PC-9 (cell line): ENCODE measurements around the gene ISCA2. TPM values are rescaled to one million over a fixed set of nuclear protein-coding genes. Genes with fewer than 3 reads are reported as not detected.

ENCODE experiments used
- BruUV-seq: library from RNA; stranded (reverse); fragments of 400-500 nt; replicated peaks from 2 replicates; lab custom pipeline; 2021; lab: Mats Ljungman, UMichigan
- CTCF ChIA-PET: fragments of 300-600 bp; sonication (Branson Sonifier 250); formaldehyde crosslinking; loops from one replicate; lab custom pipeline; 2022; ENCODE audit warnings: antibody characterized with exemption; lab: Charles Lee
- POLR2A ChIA-PET: fragments of 300-600 bp; sonication (Branson Sonifier 250); formaldehyde crosslinking; loops from one replicate; lab custom pipeline; 2022; ENCODE audit warnings: antibody characterized with exemption; ENCODE audit not compliant: unreplicated experiment; lab: Charles Lee
- DNase-seq, 2 experiments: peaks; one replicate each; pipeline versions ENCODE4 v3.0.0 to v3.0.0-alpha.2; 2015 to 2022; ENCODE audit warnings: mixed read lengths in 1 of 2
- H2AFZ ChIP-seq: fragments of 200-600 bp; sonication (generic); 2 replicates; pipeline ENCODE4 v1.8.1; 2017; ENCODE audit warnings: antibody characterized with exemption
- H3F3A ChIP-seq: fragments of 200-600 bp; sonication (generic); 2 replicates; pipeline ENCODE4 v1.8.1; 2017; ENCODE audit warnings: antibody characterized with exemption, mild to moderate bottlenecking, low read depth; ENCODE audit not compliant: insufficient read depth
- H3K27ac ChIP-seq: fragments of 200-600 bp; sonication (generic); 2 replicates; pipeline ENCODE4 v1.6.1; 2016; ENCODE audit warnings: mixed run types
- H3K27me3 ChIP-seq: fragments of 200-600 bp; sonication (generic); 2 replicates; pipeline ENCODE4 v1.6.1; 2016; ENCODE audit warnings: low read depth, mixed run types; ENCODE audit not compliant: insufficient read depth
- H3K36me3 ChIP-seq: fragments of 200-600 bp; sonication (generic); 2 replicates; pipeline ENCODE4 v1.6.1; 2016; ENCODE audit warnings: low read depth, mixed run types
- H3K4me1 ChIP-seq: fragments of 200-600 bp; sonication (generic); replicated peaks from 2 replicates; pipeline ENCODE4 v1.6.1; 2016; ENCODE audit warnings: mixed run types; ENCODE audit not compliant: insufficient read depth
- H3K4me2 ChIP-seq: fragments of 200-600 bp; sonication (generic); 2 replicates; pipeline ENCODE4 v1.6.1; 2017; ENCODE audit warnings: mixed run types
- H3K4me3 ChIP-seq: fragments of 200-600 bp; sonication (generic); 2 replicates; pipeline ENCODE4 v1.6.1; 2016; ENCODE audit warnings: mixed run types
- H3K79me2 ChIP-seq: fragments of 200-600 bp; sonication (generic); 2 replicates; pipeline ENCODE4 v1.6.1; 2017; ENCODE audit warnings: low read depth, mixed run types
- H3K9me2 ChIP-seq: fragments of 200-600 bp; sonication (generic); 2 replicates; pipeline ENCODE4 v1.8.1; 2017; ENCODE audit warnings: mild to moderate bottlenecking; ENCODE audit not compliant: insufficient read depth
- H3K9me3 ChIP-seq: fragments of 200-600 bp; sonication (generic); 2 replicates; pipeline ENCODE4 v1.8.1; 2016; ENCODE audit warnings: low read depth; ENCODE audit not compliant: insufficient read depth
- H4K20me1 ChIP-seq: fragments of 200-600 bp; sonication (generic); 2 replicates; pipeline ENCODE4 v1.8.1; 2017; ENCODE audit not compliant: insufficient read depth
- EZH2 ChIP-seq: fragments of 200-600 bp; sonication (generic); IDR thresholded peaks from 2 replicates; pipeline ENCODE4 v1.8.0; 2017; ENCODE audit warnings: antibody characterized with exemption, low read depth
- intact Hi-C: fragments of 100-400 bp; cut with micrococcal nuclease; formaldehyde crosslinking; loops from one replicate; pipeline ENCODE4 v1.10.0; 2022; ENCODE audit not compliant: unreplicated experiment
- total RNA-seq: library from RNA; stranded (reverse); gene quantifications from 2 replicates; pipeline ENCODE4 v1.2.3, GENCODE V29; 2021
- TF ChIP-seq, protein P1 (sequence below): fragments of 200-600 bp; sonication (generic); conservative IDR thresholded peaks from 2 replicates; pipeline ENCODE4 v1.6.1; 2017; ENCODE audit warnings: mixed run types, antibody characterized with exemption, mild to moderate bottlenecking, moderate library complexity

ISCA2 gene
- total RNA-seq, 1 experiment from 2014 or later = 86.5 TPM

DNA sequence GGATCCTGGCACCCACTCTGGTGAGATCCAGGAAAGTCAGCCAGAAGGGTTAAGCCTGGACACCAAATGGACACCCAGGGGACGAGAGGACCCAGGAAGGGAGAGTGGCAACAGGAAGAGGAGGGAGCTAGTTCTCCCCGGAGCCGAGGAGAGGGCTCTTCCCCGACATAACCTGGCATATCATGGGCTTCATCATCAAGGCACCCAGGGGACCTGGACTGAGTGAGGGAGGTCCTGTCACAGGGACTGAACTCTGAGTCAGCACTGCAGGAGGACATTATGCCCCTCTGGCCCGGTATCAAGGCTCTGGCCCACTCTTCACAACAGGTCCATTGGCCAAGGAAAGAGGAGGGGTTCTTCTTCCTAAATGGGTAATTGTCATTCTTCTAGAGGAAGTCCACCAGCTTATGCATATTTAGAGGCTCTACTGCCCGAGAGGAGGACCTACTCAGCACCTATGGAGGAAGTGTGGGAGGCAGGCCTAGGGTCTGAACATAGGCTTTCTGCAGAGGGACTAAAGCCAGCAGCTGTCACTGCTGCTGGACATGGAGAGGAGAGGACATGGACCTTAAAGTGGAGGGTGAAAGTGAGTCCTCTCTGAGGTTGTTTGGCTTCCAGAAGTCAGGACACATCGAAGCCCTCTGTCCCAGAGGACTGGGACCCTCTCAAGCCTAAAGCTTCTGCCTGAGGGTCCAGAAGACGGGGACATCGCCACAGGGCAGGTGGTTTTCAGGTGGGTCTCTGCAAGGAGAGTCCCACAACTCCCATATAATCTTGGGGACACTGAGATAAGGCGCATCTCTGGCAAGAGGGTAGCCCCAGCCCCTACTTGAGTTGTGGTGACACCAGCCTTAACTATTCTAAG lies 18.6 kb downstream of the ISCA2 start:
- Histone ChIP-seq H3K4me1 (peaks cover 8% of the 10 kb centered on the region), H3K27ac (0 out of 2 replicates have a peak overlapping the region, but pooled peaks have one; percentile 10), H3K9me3 (no peaks in the 10 kb centered on the region), H2AFZ (no peak overlapping the region), H3K4me2 (no peak overlapping the region), H3K9me2 (no peaks in the 10 kb centered on the region), H3K36me3 (0 out of 2 replicates have a peak, but pooled peaks cover 16% of the 10 kb centered on the region), H3K4me3 (no peak overlapping the region), H4K20me1 (no peaks in the 10 kb centered on the region), H3K79me2 (no peaks in the 10 kb centered on the region), H3K27me3 (no peaks in the 10 kb centered on the region), H3F3A (no peaks in the 10 kb centered on the region)
- no TSS peak for BruUV-seq
- ChIA-PET CTCF (no interaction called here), POLR2A (interaction anchor here (0.6 to 1.0 kb wide), 2 partner anchors 148 to 379 kb away, joined by 4 read pairs; no protein-coding TSS in a partner anchor)
- TF ChIP-seq, protein P1, sequence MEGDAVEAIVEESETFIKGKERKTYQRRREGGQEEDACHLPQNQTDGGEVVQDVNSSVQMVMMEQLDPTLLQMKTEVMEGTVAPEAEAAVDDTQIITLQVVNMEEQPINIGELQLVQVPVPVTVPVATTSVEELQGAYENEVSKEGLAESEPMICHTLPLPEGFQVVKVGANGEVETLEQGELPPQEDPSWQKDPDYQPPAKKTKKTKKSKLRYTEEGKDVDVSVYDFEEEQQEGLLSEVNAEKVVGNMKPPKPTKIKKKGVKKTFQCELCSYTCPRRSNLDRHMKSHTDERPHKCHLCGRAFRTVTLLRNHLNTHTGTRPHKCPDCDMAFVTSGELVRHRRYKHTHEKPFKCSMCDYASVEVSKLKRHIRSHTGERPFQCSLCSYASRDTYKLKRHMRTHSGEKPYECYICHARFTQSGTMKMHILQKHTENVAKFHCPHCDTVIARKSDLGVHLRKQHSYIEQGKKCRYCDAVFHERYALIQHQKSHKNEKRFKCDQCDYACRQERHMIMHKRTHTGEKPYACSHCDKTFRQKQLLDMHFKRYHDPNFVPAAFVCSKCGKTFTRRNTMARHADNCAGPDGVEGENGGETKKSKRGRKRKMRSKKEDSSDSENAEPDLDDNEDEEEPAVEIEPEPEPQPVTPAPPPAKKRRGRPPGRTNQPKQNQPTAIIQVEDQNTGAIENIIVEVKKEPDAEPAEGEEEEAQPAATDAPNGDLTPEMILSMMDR = no peak
- no peak for TF ChIP-seq EZH2
- no peak for DNase-seq
- intact Hi-C loops = loop anchor here (5.0 kb wide), 1 partner anchor 60 kb away; no protein-coding TSS in a partner anchor

GRCh38 chr14:74514471-74514941 lies 20.9 kb downstream of the ISCA2 start:
- DNase-seq = peak in 1 of 2 experiments; percentile 78
- Histone ChIP-seq H3K9me3 (no peaks in the 10 kb centered on the region), H4K20me1 (no peaks in the 10 kb centered on the region), H3K27me3 (no peaks in the 10 kb centered on the region), H2AFZ (no peak overlapping the region), H3K79me2 (no peaks in the 10 kb centered on the region), H3K9me2 (no peaks in the 10 kb centered on the region), H3K4me3 (no peak overlapping the region), H3F3A (no peaks in the 10 kb centered on the region), H3K4me2 (no peak overlapping the region), H3K27ac (no peak overlapping the region), H3K36me3 (peaks cover 22% of the 10 kb centered on the region; the same call in 1 of the 2 replicates), H3K4me1 (peaks cover 8% of the 10 kb centered on the region)
- BruUV-seq = no TSS peak
- ChIA-PET CTCF (no interaction called here), POLR2A (interaction anchor here (0.7 kb wide), 1 partner anchor 44 kb away, joined by 3 read pairs; no protein-coding TSS in a partner anchor)
- TF ChIP-seq EZH2 = no peak
- TF ChIP-seq, protein P1 = no peak
- intact Hi-C loops = loop anchor here (5.0 kb wide), 1 partner anchor 58 kb away; no protein-coding TSS in a partner anchor

- Histone ChIP-seq H3K27ac (no peak overlapping the region), H3K4me1 (peaks cover 8% of the 10 kb centered on the region), H3K27me3 (no peaks in the 10 kb centered on the region), H3K4me2 (no peak overlapping the region), H3K9me2 (no peaks in the 10 kb centered on the region), H2AFZ (no peak overlapping the region), H3F3A (no peaks in the 10 kb centered on the region), H3K4me3 (no peak overlapping the region), H3K79me2 (no peaks in the 10 kb centered on the region), H4K20me1 (no peaks in the 10 kb centered on the region), H3K9me3 (no peaks in the 10 kb centered on the region), H3K36me3 (peaks cover 22% of the 10 kb centered on the region; the same call in 1 of the 2 replicates)
- ChIA-PET CTCF (no interaction called here), POLR2A (interaction anchor here (0.9 kb wide), 1 partner anchor 51 kb away, joined by 3 read pairs; no protein-coding TSS in a partner anchor)
- no TSS peak for BruUV-seq
- intact Hi-C loops = no loop called here
- TF ChIP-seq, protein P1 = no peak
- no peak for TF ChIP-seq EZH2
- no peak for DNase-seq
Measured at GRCh38 chr14:74515891-74516412, 22.4 kb downstream of the ISCA2 start.
